Activated CD4-positive, CD25-positive, alpha-beta regulatory T cell treated with anti-CD3 and anti-CD28 coated beads, Interleukin-2, amount 50 U/mL, for 24 hours (primary cell): Measurements from ENCODE around the gene SNRPA.
"Not testable (repeated sequence)": the region's sequence is repeated elsewhere in the genome, so short reads cannot be mapped to it uniquely, and the experiment has no call there.

Experiments
- ATAC-seq, 2 donors: fragments of 150-1000 bp; cut with Tn5 transposase; one replicate each; pipeline ENCODE4 v1.10.0; 2021; ENCODE audit warnings: mild to moderate bottlenecking in 1 of 2, moderate library complexity in 1 of 2

Gene SNRPA

DNA sequence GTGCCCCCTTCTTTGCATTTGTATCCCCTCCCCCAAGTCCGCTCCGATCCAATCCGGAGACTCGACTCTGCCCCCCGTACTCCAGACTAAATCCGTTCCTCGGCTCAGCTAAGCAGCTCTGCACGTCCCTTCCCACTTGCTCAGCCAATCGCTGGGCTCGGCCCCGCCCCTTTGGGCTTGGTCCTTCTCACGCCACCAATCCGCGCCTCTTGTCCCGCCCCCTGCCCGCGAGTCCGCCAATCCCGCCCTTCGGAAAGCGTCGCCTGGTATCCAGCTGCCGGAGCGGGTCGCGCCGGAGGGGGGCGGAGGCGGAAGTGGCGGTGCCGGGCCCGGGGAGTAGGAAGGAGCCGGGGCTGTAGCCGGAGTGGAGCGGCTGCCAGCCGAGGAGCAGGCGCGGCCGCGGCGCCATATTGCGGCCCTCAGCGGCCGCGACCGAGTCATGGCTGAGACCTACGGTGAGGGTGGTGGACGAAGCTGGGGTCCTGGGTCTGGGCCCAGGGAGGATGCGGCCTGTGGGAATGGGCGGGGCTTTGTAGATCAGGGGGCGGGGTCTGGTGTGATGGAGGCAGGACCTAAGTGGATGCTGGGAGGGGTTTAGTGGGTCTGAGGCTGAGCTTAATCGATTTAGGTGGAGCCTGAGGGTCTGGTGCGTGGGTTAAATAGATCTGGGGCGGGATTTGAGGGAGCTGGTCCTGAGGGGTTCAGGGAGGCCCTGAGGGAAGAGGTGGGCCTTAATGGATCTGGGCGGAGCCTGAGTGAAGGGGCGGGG is 27.1 kb downstream of the SNRPA start, which contains the start of gene RAB4B:
TSS of gene RAB4B (plus strand) at position 311 of the 769 bp plus-strand sequence. CDS start at position 440, 129 bp downstream.
- peak; percentile 83 to 88 for ATAC-seq

DNA sequence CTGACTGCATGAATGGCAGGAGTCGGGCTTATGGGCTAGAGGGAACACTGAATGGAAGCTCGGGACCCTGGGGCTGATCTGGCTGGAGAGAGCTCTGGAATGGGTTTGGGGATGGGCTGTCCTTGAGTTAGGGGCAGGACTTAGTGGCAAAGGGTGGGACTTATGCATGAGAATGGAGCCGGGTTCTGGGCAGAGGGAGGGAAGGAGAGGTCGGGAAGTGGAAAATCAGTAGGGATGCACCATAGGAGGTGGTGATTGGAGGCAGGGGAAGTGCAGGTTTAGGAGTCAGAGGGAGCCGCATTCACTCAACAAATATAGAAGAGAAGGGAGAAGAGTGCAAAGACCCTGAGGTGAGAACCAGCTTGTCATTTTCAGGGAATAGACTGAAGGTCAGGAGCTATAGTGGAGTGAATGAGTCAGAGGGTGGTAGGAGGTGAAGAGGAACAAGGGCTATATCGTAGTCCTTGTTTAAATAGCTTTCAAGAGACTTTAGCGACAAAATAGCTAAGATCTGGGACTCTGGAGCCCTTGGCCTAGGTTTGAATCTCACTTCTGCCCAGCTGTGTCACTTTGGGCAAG is 27.8 kb downstream of the SNRPA start:
- ATAC-seq, result no peak

DNA sequence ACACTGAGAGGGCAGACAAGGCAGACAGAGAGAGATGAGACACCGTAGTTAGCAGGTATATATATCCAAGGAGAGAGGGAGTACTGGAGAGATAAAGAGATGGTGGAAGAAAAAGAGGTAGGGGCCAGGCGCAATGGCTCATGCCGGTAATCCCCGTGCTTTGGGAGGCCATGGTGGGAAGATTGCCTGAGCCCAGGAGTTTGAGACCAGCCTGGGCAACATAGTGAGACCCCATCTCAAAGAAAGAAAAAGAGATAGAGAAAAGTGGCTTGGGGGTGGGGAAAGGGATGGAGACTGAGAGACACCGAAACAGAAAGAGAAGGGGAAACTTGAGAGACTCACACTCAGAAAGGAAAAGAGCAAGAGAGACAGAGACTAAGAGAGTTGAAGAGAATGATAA is 29.6 kb downstream of the SNRPA start:
- ATAC-seq, result no peak

DNA sequence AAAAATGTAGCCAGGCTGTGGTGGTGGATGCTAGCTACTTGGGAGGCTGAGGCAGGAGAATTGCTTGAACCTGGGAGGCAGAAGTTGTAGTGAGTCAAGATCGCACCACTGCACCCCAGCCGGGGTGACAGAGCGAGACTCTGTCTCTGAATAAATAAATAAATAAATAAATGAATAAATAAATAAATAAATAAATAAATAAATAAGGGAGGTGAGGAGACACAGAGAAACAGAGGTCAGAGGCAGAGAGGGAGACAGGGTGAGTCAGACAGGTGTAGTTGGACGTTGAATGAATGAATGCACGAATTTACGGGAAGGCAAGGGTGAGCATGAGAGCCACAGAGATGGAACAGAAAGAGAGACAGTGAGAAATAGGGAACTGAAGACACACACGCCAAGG is 30.1 kb downstream of the SNRPA start:
- ATAC-seq, result no peak

DNA sequence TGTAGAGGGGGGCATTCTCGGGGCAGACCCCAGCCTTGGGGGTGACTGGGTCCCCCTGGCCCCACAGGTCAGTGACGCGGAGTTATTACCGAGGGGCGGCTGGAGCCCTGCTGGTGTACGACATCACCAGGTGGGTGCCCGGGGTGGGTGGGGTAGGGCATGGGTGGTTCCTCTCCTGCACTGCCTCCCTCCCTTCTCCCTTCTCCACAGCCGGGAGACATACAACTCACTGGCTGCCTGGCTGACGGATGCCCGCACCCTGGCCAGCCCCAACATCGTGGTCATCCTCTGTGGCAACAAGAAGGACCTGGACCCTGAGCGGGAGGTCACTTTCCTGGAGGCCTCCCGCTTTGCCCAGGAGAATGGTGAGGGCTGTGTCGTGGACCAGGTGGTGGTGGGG is 32.7 kb downstream of the SNRPA start:
- ATAC-seq, result no peak

DNA sequence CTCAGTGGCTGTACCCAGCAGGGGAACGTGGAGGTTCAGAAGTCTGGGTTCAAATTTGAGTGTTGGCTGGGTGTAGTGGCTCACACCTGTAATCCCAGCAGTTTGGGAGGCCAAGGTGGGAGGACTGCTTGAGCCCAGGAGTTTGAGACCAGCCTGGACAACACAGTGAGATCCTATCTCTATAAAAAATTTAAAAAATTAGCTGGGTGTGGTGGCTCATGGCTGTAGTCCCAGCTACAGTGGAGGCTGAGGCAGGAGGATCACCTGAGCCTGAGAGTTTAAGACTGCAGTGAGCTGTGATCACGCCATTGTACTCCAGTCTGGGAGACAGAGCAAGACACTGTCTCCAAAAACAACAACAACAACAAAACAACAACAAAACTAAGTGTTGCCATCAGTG is 33.1 kb downstream of the SNRPA start:
- not testable (repeated sequence) for ATAC-seq

DNA sequence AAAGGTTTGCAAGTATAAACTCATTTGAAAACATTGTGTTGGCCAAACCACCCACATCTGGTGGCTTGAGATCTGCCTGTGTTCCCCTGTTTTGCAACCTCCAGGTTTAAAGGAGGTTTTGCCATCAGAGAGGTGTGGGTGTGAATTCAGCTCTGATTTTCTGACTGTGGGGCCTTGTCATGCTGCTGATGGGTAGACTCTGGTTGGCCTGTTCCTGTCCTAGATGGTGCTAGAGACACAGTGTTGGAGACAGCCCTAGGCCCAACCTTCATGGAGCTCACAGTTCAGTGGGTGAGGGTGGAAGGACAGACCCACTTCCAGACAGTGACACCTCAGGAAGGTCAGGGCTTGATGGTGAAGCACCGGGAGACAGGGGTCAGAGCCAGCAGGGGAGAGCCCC is 34.5 kb downstream of the SNRPA start:
- ATAC-seq, result no peak

DNA sequence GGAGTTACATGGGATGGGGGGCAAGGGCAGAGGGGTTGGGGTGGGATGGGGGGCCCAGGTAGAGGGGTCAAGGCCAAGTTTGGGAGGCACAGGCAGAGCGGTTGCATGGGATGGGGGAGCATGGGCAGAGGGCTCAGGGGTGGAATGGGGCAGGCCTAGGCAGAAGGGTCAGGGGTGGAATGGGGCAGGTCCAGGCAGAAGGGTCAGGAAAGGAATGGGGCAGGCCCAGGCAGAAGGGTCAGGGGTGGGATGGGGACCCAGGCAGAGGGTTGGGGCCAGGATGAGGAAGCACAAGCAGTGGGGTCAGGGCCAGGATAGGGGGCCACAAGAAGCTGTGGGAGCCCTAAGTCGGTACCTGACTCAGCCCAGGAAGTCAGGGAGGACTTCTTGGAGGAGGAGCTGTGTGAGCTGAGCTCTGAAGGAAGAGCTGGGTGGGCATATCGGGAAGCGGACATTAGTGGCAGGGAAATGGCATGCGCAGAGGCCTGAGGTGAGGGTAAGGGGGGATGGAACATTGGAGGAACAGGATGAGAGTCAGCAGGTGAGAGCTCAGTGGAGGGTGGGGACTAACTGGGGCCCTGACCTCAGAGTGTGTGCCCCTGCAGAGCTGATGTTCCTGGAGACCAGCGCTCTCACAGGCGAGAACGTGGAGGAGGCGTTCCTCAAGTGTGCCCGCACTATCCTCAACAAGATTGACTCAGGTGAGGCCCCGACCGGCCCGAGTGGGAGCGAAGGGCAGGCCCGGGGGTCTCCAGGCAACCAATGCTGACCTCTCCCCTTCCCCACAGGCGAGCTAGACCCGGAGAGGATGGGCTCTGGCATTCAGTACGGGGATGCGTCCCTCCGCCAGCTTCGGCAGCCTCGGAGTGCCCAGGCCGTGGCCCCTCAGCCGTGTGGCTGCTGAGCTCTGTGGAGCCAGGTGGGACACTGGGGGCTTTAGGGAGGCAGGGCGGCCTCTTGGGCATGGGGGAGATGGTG is 35.3 kb downstream of the SNRPA start:
- ATAC-seq, result no peak

DNA sequence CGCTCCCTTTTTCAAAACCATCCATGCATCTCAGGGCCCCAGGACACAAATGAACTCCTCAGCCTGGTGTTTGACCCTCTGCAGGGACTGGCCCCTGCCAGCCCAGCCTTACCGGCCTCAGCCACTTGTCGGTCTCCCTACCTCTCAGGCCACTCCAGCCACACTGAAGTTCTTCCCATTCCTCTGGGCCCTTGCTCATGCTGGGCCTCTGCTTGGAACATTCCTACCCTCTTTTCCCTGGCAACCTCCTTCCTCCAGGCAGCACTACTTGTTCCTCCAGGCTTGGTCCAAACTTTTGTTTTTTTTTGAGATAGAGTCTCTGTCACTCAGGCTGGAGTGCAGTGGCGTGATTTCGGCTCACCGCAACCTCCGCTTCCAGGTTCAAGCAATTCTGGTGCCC is 40.3 kb downstream of the SNRPA start:
- ATAC-seq, result no peak

DNA sequence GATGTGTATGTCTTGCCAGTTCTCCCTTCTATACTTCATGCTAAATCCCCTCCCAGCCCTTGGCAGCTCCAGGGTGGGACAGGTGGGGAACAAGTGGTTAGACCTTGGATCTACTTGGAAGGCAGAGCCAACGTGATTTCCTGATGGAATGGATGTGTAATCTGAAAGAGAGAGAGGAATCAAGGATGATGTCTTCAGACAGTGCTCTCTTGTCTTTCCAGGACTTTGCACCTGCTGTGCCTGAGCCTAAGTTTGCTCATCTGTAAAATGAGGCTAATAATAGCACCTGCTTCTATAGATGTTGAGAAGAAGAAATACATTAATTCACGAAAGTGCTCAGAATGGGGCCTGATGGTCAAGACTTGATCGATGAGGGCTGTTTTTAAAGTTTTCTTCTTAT is 41.0 kb downstream of the SNRPA start:
- ATAC-seq, result no peak

DNA sequence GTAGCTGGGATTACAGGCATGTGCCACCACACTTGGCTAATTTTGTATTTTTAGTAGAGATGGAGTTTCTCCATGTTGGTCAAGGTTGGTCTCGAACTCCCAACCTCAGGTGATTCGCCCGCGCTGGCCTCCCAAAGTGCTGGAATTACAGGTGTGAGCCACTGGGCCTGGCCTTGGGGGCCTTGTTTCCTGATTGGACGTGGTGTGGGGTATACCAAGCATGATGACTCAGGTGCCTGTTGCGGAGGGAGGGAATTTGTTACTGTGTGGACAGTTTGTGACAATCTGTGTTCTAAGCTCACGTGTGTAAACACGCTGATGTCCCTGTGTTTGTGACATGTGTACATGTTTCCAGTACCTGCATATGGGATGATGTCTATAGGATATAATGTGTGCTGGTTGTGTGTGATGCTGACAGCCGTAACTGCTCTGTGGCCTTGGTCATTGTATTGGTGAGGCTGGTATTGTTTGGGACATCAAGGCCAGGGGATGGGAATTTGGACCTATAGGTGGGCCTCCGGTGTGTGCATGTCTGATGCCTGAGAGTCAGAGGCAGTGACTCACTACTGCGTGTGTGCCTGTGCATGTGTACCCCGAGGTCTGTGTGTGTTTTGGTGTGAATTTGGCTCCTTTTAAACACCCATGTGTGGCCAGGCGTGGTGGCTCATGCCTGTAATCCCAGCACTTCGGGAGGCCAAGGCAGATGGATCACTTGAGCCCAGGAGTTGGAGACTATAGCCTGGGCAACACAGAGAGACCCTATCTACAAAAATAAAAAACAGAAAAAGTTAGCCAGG is 46.4 kb downstream of the SNRPA start:
- ATAC-seq, result no peak

DNA sequence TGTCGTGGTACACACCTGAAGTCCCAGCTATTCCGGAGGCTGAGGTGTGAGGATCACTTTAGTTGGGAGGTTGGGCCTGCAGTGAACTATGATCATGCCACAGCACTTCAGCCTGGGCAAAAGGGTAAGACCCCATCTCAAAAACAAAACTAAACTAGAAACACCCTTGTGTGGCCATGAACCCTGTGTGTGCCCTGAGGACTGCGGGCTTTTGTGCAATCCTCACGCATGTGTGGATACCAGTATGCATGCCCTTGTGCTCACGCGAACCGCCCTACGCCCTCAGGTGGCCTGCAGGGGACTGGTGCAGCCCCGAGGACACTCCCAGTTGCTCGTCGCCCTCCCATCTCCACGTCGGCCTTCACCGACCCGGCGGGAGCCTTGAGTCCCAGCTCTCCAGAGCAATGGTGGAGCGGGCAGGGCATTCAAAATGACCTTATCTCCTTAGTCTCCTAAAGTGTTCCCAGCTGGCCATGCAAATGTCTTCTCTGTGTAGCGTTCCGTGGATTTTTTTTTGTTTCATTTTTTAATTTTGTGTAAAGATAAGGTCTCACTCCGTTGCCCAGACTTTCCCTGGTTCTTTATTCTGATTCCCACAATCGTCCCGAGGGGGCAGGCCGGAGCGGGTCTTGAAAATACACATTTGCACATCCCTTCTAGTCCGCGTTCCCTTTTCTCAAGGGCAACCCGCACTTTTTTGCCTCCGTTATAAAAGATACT is 47.1 kb downstream of the SNRPA start:
- peak; percentile 25 to 37 for ATAC-seq

DNA sequence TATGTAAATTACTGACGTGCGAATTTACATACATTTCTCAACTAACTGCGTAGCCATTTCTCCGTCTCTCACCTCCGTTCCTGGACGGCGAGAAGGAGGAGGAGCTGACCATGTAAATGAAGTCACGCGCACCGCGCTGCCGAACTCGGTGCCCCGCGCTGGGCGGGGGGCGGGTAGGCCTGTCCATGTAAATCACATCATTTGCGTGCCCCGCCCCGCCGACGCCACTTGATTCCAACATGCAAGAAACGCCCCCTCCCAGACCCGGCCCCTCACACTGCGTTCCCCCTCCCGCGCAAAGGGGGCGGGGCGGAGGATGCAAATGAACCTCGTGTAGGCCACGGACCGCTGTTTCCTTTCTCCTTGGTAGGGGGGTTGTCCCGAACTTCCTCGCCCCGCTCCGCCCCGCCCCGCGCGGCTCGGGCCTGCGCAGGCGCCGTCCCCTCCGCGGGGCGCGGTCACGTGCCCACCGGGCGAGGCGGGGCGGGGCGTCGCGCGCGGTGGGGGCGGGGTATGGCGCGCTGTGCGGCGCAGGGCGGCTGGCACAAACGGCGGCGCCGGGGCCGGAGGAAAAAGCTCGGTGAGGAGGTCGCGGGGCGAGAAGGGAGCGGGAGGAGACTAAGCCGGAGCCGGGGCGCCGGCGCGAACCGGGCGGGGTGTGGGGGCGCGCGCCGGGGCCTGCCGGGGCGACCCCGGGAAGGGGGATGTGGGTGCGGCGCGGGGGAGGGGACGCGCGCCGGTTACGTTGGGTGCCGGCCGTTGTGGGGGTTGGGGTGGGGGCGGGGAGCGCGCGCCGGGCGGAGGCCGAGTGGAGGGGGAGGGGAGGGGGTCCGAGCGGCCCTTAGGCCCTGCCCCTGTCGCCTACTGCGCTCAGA is 47.9 kb downstream of the SNRPA start, which contains the start of gene EGLN2:
TSS of gene EGLN2 (plus strand) at position 509 of the 875 bp plus-strand sequence. CDS start 1,382 bp downstream, outside the sequence.
- peak; percentile 86 to 87 for ATAC-seq

DNA sequence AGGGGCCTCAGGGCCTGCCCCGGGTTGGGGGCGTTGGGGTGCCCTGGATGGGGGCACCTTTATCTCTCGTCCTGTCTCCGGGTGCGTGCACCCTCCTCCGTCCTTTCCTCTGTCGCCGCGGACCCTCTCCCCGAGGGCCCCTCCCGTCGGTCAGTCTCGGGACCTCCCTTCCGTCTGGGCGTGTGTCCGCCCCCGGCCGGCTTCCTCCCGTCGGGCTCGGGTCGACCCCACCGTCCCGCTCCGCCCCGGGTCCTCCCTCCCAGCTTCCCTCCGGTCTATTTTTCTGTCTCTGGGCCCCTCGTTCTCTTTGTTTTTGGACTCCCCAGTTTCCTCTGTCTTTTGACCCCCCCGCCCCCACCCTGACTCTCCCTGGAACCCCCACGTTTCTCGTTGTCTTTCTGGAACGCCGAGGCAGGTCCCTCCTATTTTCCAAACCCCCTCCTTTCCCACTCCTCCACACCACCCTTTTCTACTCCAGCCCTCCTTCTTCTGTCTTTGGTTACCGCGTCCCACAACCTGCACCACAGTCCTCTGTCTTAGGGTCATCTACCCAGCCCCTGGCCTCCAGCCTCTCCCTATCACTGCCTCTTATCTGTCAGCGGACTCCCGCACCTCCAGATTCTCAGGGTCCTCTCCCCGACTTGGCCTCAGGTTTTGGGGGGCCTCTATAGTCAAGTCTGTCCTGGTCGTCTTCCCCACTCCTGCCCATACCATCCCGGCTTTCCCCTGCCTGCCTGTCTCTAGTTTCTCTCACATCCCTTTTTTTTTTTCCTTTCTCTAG is 48.7 kb downstream of the SNRPA start:
- ATAC-seq, result no peak

DNA sequence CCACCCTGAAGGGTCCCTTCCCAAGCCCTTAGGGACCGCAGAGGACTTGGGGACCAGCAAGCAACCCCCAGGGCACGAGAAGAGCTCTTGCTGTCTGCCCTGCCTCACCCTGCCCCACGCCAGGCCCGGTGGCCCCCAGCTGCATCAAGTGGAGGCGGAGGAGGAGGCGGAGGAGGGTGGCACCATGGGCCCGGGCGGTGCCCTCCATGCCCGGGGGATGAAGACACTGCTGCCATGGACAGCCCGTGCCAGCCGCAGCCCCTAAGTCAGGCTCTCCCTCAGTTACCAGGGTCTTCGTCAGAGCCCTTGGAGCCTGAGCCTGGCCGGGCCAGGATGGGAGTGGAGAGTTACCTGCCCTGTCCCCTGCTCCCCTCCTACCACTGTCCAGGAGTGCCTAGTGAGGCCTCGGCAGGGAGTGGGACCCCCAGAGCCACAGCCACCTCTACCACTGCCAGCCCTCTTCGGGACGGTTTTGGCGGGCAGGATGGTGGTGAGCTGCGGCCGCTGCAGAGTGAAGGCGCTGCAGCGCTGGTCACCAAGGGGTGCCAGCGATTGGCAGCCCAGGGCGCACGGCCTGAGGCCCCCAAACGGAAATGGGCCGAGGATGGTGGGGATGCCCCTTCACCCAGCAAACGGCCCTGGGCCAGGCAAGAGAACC is 49.5 kb downstream of the SNRPA start:
- ATAC-seq, result no peak

DNA sequence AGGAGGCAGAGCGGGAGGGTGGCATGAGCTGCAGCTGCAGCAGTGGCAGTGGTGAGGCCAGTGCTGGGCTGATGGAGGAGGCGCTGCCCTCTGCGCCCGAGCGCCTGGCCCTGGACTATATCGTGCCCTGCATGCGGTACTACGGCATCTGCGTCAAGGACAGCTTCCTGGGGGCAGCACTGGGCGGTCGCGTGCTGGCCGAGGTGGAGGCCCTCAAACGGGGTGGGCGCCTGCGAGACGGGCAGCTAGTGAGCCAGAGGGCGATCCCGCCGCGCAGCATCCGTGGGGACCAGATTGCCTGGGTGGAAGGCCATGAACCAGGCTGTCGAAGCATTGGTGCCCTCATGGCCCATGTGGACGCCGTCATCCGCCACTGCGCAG is 50.0 kb downstream of the SNRPA start:
- ATAC-seq, result no peak

DNA sequence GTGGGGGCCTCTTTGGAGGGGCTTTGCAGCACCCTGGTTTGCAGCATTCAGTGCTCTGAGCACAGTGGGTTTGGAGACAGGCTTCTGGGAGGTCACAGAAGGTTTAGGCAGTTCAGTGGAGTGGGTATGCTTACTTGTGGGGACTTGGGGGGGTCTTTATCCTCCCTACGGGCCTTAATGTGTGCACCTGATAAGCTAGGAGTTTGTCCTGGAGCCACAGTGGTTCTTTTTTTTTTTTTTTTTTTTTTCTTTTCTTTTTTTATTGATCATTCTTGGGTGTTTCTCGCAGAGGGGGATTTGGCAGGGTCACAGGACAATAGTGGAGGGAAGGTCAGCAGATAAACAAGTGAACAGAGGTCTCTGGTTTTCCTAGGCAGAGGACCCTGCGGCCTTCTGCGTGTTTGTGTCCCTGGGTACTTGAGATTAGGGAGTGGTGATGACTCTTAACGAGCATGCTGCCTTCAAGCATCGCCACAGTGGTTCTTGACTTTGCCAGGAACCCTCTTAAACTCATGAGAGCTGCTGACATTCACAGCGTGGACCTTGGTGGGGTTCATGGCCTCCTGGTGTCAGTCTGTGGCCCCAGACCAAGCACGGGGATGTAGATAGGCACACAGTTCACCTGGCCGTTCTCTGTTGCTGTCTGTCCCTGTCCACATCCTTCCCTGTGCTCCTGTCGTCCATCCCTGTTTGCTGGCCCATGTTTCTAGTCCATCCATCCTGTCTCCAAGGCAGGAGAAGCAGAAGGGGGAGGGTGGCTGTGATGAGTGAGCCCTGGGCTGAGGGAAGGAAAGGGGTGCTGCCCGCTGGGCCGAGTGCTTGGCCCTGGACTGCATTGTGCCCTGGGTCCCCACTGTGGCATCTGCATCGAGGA is 50.7 kb downstream of the SNRPA start:
- ATAC-seq, result no peak
